NCI-H2081 (cell line): ENCODE measurements around the gene MED31.
"Not testable (repeated sequence)": the region's sequence is repeated elsewhere in the genome, so short reads cannot be mapped to it uniquely, and the experiment has no call there.

Source experiments
- DNase-seq, 2 experiments: peaks; one replicate each; lab custom pipeline; 2025; lab: John Stamatoyannopoulos, UW

The MED31 gene

DNA sequence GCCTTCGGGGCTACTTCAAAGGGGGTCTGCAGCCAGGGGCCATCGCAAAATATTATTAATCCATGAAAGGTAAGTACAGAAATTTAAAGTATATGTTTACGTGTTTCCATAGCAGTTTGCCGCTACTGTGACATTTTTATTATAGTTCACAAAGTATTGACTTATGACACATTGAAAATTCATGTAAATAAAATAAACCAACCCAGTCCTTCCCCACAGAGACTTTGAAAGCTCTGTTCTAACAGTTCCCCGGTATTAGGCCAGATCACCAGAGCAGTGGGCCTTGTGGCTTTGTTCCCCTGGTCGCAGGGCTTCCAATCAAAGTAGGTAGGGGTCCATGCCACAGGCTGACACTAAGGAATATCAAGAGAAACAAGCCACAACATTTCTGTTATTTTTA is 24.8 kb downstream of the MED31 start:
- DNase-seq: no peak

DNA sequence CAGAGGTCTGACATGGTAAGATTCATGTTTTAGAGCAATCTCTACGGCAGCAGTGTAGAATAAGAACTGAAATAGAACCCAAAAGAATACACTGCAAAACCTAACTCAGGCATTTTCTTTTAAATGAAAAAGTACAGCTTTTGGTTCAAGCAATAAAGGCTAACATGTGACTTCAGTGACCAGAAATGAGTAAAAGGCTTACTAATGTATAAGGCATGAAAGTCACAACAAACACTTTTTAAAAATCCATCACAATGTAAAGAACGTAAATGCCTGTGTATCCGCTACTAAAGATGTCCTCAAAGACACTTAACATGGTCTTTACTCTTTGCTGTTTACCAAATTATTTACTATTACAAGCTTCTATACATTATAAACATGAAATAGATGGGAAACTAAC is 27.5 kb downstream of the MED31 start:
- no peak for DNase-seq

DNA sequence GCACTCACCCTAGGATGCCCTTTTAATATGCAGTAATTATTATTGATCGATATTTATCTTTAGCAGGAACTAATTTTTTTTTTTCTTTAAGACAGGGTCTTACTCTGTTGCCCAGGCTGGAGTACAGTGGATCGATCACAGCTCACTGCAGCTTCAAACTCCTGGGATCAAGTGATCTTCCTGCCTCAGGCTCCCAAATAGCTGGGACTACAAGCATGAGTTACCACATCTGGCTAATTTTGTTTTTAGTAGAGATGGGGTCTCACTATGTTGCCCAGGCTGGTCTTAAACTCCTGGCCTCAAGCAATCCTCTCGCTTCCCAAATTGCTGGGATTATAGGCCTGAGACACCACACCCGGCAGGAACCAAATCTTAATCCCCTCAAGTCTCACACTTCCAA is 40.2 kb downstream of the MED31 start:
- no peak for DNase-seq

DNA sequence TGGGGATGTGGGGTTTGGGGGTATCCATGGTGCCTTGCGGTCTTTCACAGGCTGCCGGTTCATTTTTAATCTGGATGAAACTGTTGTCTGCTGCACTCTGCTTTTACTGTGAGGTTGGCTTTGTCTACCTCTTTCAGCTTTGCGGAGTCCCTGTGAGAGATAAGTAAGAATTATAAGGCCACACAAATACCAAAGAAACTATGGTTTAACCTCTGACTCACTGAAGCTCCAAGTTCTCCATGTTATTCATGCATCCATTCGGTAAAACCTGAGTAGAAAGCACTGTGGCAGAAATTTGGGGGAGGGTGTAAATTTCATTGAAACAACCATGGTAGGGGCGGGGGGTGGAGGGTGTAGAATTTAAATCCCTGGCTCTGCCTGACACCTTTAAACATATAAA is 41.4 kb downstream of the MED31 start:
- DNase-seq: no peak

DNA sequence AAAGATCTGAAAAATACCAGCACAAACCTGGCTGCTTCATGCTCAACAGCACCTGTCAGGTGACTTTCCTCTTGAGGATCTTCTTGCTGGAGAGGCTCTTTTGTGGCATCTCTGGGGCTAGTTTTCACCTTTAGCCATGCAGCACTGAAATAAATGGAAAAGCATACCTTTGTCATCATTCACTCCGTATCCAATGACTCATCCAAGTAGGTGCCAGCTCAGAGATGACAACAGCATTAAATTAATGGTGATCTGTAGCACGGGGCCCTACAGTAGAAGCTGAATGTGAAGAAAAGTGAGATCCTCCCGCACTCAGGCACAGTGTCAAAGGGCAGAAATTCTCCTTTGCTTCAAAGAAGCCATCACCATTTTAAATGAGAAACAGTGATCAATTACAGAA is 43.1 kb downstream of the MED31 start:
- DNase-seq: no peak

DNA sequence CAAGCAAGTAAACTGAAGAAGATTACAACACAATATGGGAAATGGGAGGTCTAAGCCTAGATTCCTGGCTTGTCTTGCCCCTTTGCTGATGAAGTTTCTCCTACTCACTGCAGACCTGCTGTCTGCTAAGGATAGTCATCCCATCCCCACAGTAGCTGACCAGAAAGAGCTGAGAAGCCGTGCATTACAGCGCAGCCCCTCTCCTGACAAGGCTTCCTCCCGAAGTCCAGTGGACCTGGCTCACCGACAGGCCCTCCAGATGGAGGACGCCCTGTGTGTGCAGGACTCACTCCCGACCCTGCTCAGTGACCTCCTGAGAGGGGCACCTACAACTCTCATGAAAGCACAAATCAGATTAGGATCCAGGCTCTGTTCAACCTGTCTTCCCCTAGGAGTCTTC is 46.3 kb downstream of the MED31 start:
- DNase-seq: no peak

DNA sequence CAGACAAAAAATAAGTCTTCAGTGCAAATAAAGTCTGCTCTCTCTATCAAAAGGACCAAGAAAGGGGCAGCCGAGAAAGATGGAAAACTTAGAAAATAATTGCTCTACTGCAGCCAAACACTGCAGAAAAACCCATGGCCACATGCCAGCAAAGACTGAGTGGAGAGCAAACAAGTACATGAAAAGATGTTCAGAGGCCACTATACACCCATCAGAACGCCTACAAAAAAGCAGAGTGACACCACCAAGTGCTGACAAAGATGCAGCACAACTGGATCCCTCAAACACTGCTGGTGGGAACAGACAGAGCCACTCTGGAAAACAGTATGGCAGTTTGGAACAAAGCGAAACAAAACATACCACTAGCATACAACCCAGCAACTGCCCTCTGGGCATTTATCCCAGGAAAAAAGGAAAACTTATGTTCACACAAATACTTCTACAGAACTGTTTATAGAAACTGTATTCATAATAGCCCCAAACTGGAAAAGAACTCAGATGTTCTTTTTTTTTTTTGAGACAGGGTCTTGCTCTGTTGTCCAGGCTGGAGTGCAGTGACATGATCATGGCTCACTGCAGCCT is 47.6 kb downstream of the MED31 start:
- no peak for DNase-seq

DNA sequence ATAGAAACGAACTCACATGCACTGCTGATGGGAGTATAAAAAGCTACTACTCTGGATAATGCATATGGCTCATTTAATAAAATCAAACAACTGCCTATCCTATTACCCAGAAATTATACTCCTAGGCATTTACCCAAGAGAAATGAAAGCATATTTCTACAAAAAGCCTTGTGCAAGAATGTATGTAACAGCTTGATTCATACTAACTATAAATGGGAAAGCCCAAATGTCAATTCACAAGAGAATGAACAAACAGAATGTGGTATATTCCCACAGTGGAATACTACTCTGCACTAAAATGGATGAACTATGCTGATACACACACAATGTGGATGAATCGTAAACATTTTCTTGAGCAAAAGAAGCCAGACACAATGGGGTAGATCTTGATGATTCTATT is 49.3 kb downstream of the MED31 start:
- no peak for DNase-seq

DNA sequence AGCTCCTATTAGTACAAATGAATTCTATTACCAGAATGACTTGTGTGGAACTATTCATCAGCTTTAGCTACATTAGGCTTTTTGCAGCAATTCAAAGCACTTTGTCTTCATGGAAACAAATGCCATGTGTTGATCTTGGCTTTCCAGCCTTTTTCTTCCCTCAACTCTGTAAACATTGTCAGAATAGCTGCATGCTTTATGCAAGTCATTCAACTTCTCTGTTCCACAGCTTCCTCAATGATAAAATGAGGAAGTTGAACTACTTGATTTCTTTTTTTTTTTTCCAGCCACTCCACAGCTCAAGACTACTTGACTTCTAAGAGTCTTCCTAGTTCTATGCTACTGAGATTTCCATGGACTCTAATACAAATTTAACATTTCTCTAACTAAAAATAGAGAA is 52.0 kb downstream of the MED31 start:
- no peak for DNase-seq

DNA sequence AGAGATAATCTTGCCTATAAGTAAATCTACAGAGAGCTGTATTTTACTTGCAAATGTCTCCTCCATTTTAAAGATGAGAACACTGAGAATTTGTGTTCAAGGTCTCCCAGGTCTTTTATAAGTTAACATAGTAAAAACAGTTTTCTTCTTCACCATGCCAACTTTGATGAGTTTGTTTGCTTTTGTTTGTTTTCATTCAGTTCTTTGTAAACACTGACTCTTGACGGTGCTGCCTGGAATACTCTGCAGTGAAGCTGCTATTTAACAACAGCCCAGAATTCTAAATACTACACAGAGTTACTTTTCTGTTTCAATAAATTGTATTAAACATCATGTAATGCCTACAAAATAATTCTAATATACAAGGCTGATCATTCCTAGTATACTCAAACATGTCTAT is 53.7 kb downstream of the MED31 start:
- DNase-seq: no peak

DNA sequence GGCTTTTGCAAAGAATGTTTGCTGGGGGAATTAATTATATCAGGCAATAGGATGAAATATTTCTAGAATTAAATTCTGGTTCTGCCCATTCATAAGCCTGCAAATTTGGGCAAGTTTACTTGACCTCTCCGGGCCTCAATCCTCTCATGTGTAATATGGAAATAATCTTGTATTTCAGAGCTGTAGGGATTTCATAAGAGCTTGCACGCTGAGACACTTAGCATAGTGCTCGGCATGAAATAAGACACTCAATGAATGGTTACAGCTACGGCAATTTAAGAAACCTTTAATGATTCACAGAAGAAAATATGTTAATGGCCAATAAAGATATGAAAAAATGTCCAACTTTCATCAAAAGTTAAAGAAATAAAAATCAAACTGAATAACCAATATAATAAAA is 54.5 kb downstream of the MED31 start:
- DNase-seq: no peak

DNA sequence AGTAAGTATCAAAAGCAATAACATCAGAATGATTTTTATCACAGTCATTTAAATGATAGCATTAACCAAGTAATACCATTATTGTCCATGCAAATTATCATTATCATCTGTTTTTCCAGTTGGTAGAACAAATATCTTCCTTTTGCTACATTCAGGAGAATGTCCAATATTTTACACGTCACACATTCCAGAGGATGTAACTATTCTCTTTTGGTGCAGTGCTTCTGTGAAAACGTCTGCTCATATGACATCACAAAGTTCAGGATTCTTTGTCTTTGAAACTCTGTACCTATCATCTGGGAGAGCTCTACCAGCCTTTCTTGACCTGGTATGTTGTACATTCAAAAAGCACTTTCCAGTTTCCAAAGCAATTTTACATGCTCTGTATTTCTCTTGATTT is 54.9 kb downstream of the MED31 start:
- no peak for DNase-seq

DNA sequence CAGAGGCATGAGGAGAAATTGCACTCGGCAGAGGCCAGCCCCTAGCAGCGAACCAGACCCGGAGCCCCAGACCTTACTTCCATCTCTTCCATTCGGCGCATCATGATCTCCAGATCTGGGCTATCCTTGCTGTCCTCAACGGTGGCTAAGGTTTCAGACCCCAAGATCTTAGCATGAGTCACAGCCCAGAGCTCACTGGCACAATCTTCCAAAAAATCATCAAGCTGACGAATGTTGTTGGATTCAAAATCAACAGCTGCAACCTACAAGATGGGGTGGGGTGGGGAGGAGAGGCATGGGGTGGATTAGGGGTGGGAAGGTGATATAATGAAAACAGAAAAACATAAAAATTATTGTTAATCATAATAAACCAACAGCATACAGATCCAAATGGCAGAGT is 55.3 kb downstream of the MED31 start:
- DNase-seq: no peak

DNA sequence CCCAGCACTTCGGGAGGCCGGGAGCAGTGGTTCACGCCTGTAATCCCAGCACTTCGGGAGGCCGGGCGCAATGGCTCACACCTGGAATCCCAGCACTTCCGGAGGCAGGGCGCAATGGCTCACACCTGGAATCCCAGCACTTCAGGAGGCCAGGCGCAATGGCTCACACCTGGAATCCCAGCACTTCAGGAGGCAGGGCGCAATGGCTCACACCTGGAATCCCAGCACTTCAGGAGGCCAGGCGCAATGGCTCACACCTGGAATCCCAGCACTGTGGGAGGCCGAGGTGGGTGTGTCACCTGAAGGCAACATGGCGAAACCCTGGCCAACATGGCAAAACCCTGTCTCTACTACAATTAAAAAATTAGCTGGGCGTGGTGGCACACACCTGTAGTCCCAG is 58.0 kb downstream of the MED31 start:
- DNase-seq: not testable (repeated sequence)
